CD14-positive monocyte (primary cell): Measurements from ENCODE around the gene FAM53B. TPM values are rescaled to one million over a fixed set of nuclear protein-coding genes. Genes with fewer than 3 reads are reported as not detected.
A peak's percentile ranks its signal among the peaks of the same experiment; 100 is the strongest.

Experiments
- DNase-seq, 3 donors: peaks; one replicate each; pipeline ENCODE4 v3.0.0-alpha.2; 2011 to 2022
- H2AFZ ChIP-seq: 2 replicates; pipeline ENCODE4 v1.6.0; 2012; ENCODE audit warnings: mild to moderate bottlenecking, low read depth, low read length, inconsistent platforms; ENCODE audit not compliant: insufficient read depth, poor library complexity, severe bottlenecking
- H3K27ac ChIP-seq, 2 donors: 1 replicate in 1 of 2; 2 replicates in 1 of 2; pipeline ENCODE4 v1.5.1; 2012 to 2013; ENCODE audit warnings: low read length in 2 of 2, control low read depth in 1 of 2, inconsistent platforms in 1 of 2, low read depth in 1 of 2, mild to moderate bottlenecking in 1 of 2
- H3K27me3 ChIP-seq, 2 donors: one replicate each; pipeline versions ENCODE4 v1.6.0 to v1.6.1; 2011 to 2013; ENCODE audit warnings: low read length in 2 of 2; ENCODE audit not compliant: control insufficient read depth in 2 of 2, insufficient read depth in 2 of 2
- H3K36me3 ChIP-seq, 2 donors: replicated peaks in 1 of 2; 1 replicate in 1 of 2; 2 replicates in 1 of 2; pipeline versions ENCODE4 v1.5.1 to v1.6.1; 2012 to 2013; ENCODE audit warnings: low read length in 2 of 2, control low read depth in 1 of 2, inconsistent platforms in 1 of 2, mild to moderate bottlenecking in 1 of 2; ENCODE audit not compliant: insufficient read depth in 2 of 2, control insufficient read depth in 1 of 2
- H3K4me1 ChIP-seq, 2 donors: 1 replicate in 1 of 2; 2 replicates in 1 of 2; pipeline versions ENCODE4 v1.5.1 to v1.6.1; 2012 to 2013; ENCODE audit warnings: low read length in 2 of 2, control low read depth in 1 of 2, inconsistent platforms in 1 of 2, mild to moderate bottlenecking in 1 of 2, moderate library complexity in 1 of 2; ENCODE audit not compliant: insufficient read depth in 2 of 2, control insufficient read depth in 1 of 2
- H3K4me2 ChIP-seq: replicated peaks from 2 replicates; pipeline ENCODE3; 2012; ENCODE audit warnings: low read length, moderate library complexity, mild to moderate bottlenecking; ENCODE audit not compliant: poor library complexity, severe bottlenecking; ENCODE audit errors: extremely low read depth
- H3K4me3 ChIP-seq, 3 experiments: fragments of 200-600 bp in 1 of 3; sonication (generic) in 1 of 3; replicated peaks in 1 of 3; 1 replicate in 2 of 3; 2 replicates in 1 of 3; pipeline ENCODE4 v1.5.1; 2011 to 2013; ENCODE audit warnings: low read length in 3 of 3, mild to moderate bottlenecking in 3 of 3, control low read depth in 2 of 3, low read depth in 2 of 3, inconsistent platforms in 1 of 3, moderate library complexity in 1 of 3
- H3K79me2 ChIP-seq: 2 replicates; pipeline ENCODE4 v1.6.0; 2012; ENCODE audit warnings: mild to moderate bottlenecking, control low read depth, inconsistent platforms, low read length, moderate library complexity; ENCODE audit not compliant: insufficient read depth
- H3K9ac ChIP-seq: 2 replicates; pipeline ENCODE4 v1.6.0; 2017; ENCODE audit warnings: low read length, mild to moderate bottlenecking; ENCODE audit not compliant: insufficient read depth, poor library complexity, severe bottlenecking
- H3K9me3 ChIP-seq, 2 donors: replicated peaks in 1 of 2; 1 replicate in 1 of 2; 2 replicates in 1 of 2; pipeline versions ENCODE4 v1.5.1 to v1.6.1; 2012 to 2013; ENCODE audit warnings: low read length in 2 of 2, control low read depth in 1 of 2; ENCODE audit not compliant: control insufficient read depth in 1 of 2, insufficient read depth in 1 of 2
- H4K20me1 ChIP-seq: 2 replicates; pipeline ENCODE4 v1.6.0; 2012; ENCODE audit warnings: mild to moderate bottlenecking, low read length, control low read depth, moderate library complexity; ENCODE audit not compliant: insufficient read depth
- H3K27ac Mint-ChIP-seq, 7 donors: one replicate each; pipeline ENCODE4 v1.8.0; 2020; ENCODE audit warnings: mild to moderate bottlenecking in 7 of 7, mixed read lengths in 7 of 7, moderate library complexity in 6 of 7, inconsistent platforms in 2 of 7
- H3K27me3 Mint-ChIP-seq, 3 donors: one replicate each; pipeline ENCODE4 v1.8.0; 2021 to 2022; ENCODE audit warnings: low read depth in 3 of 3, mild to moderate bottlenecking in 3 of 3, mixed read lengths in 3 of 3, moderate library complexity in 3 of 3, inconsistent platforms in 1 of 3
- H3K36me3 Mint-ChIP-seq, 2 donors: one replicate each; pipeline ENCODE4 v1.8.0; 2020; ENCODE audit warnings: mixed read lengths in 2 of 2, inconsistent platforms in 1 of 2, mild to moderate bottlenecking in 1 of 2
- H3K4me1 Mint-ChIP-seq: one replicate; pipeline ENCODE4 v1.8.0; 2020; ENCODE audit warnings: mild to moderate bottlenecking, mixed read lengths
- H3K4me3 Mint-ChIP-seq, 2 donors: one replicate each; pipeline ENCODE4 v1.8.0; 2020; ENCODE audit warnings: mild to moderate bottlenecking in 2 of 2, mixed read lengths in 2 of 2, moderate library complexity in 1 of 2
- H3K9me3 Mint-ChIP-seq, 7 donors: one replicate each; pipeline ENCODE4 v1.8.0; 2020 to 2022; ENCODE audit warnings: mixed read lengths in 7 of 7, mild to moderate bottlenecking in 6 of 7, moderate library complexity in 6 of 7, inconsistent platforms in 2 of 7
- WGBS: methylation state at CpG from one replicate; pipeline ENCODE4 v1.1.5; 2013; ENCODE audit warnings: missing lambda C conversion rate; ENCODE audit not compliant: insufficient coverage; 5-methylcytosine and 5-hydroxymethylcytosine counted together
- intact Hi-C, 2 donors: fragments of 100-400 bp; cut with micrococcal nuclease; formaldehyde crosslinking; loops; one replicate each; pipeline versions ENCODE4 v1.15.0 to v1.15.1; 2023
- polyA plus RNA-seq, 3 donors: library from polyadenylated mRNA; depleted of rRNA in 1 of 3; unstranded in 2 of 3; stranded (reverse) in 1 of 3; fragments of 300-500 nt in 2 of 3; fragments of >200 nt in 1 of 3; fragmentation: Illumina TruSeq in 2 of 3; gene quantifications; 1 replicate in 2 of 3; 2 replicates in 1 of 3; pipeline ENCODE4 v1.2.3, GENCODE V29; 2012 to 2021
- TF ChIP-seq, protein P1 (sequence below): fragments of 200-600 bp; IDR thresholded peaks from one replicate; pipeline ENCODE4 v1.8.0; 2022; ENCODE audit warnings: antibody characterized with exemption, mild to moderate bottlenecking

The FAM53B gene
- polyA plus RNA-seq, 3 donors = 5.8 to 23.3 (median 12.6) TPM

DNA sequence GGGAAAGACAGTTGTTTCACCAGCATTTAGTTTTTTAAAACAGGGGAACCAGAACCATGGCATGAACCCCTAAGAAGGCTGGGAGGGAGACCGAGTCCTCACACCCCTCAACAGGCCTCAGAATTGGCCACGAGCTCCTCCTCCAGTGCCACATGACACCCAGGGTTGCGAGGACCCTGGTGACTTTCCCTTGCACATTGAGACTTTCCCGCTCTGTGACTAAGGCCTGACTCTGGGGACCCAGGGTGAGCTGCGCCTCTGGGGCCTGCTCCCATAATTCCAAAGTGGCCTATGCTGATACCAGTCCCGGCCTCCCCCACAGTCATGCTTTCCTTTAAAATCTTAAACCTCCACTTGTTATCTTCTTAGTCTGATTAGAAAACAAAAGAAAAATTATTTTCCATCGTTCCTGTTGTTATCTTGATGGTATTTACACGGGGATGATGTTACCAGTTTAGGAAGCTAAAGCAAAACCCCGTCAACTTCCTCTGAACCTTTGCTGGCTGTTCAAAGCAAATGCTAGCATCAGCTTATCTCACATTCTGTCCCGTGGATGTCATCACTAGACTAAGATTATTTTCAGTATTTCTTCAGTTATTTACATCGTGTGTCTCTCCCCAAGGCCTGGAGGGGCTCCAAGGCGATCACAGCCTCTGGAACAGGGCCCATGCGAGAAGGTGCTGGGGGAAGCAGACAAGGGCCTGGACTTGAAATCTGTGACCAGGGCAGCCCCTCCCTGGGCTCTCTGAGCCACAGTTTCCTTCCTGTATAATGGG is 42.1 kb downstream of the FAM53B start:
- H3K9ac ChIP-seq = peak overlapping the region; percentile 34
- peak overlapping the region; percentile 31 for H3K4me2 ChIP-seq
- H3K79me2 ChIP-seq = peaks cover 90% of the 10 kb centered on the region

DNA sequence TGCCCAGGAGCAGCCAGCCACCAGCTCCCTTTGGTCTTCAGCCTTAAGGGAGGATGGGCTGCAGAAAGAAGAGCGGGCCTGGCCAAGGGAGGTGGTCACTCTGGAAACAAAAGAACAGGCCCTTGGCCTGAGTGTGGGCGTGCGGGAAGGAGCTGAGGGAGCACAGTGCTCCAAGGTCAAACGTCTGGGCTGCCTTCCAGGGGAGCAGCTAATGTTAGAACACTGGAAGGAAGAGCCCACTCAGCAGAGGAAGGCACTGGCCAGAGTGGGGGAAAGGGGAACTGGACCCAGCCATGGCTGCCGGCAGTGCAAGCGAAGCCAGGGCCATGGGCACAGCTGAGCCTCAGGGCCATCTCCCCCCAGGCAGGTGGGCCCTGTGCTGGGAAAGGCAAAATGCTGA is 42.7 kb downstream of the FAM53B start:
- peak overlapping the region; percentile 31 for H3K4me2 ChIP-seq
- H3K4me3 Mint-ChIP-seq = peak overlapping the region in 1 of 2 donors; percentile 41

More for the DNA sequence above, 42.1 kb downstream of the FAM53B start:
- Mint-ChIP-seq H3K27me3 (no peaks in the 10 kb centered on the region), H3K27ac (peak overlapping the region; percentile 90 to 98 (median 94)), H3K36me3 (peaks cover 73 to 80% of the 10 kb centered on the region in 2 donors), H3K9me3 (no peaks in the 10 kb centered on the region), H3K4me3 (peak overlapping the region; percentile 25 to 67), H3K4me1 (peaks cover 71% of the 10 kb centered on the region)
- Histone ChIP-seq H3K36me3 (peaks cover 41 to 49% of the 10 kb centered on the region in 2 donors), H2AFZ (no peak overlapping the region), H3K9me3 (no peaks in the 10 kb centered on the region), H4K20me1 (peaks cover 85% of the 10 kb centered on the region), H3K27me3 (no peaks in the 10 kb centered on the region), H3K27ac (peak overlapping the region; percentile 85), H3K4me3 (peak overlapping the region in 1 of 3 experiments; percentile 18), H3K4me1 (peaks cover 67 to 73% of the 10 kb centered on the region in 2 donors)
- intact Hi-C loops = loop anchor here in 1 of 2 donors (5.0 kb wide), 1 partner anchor 40 kb away; the partner anchor contains the start of gene FAM53B
- DNase-seq = peak in 2 of 3 donors; percentile 43 to 48
- TF ChIP-seq, protein P1, sequence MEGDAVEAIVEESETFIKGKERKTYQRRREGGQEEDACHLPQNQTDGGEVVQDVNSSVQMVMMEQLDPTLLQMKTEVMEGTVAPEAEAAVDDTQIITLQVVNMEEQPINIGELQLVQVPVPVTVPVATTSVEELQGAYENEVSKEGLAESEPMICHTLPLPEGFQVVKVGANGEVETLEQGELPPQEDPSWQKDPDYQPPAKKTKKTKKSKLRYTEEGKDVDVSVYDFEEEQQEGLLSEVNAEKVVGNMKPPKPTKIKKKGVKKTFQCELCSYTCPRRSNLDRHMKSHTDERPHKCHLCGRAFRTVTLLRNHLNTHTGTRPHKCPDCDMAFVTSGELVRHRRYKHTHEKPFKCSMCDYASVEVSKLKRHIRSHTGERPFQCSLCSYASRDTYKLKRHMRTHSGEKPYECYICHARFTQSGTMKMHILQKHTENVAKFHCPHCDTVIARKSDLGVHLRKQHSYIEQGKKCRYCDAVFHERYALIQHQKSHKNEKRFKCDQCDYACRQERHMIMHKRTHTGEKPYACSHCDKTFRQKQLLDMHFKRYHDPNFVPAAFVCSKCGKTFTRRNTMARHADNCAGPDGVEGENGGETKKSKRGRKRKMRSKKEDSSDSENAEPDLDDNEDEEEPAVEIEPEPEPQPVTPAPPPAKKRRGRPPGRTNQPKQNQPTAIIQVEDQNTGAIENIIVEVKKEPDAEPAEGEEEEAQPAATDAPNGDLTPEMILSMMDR = no peak
- 41% methylated on average over 10 of the region's 13 CpGs for WGBS

More for the DNA sequence above, 42.7 kb downstream of the FAM53B start:
- Mint-ChIP-seq H3K9me3 (no peaks in the 10 kb centered on the region), H3K4me1 (peaks cover 66% of the 10 kb centered on the region), H3K27ac (peak overlapping the region; percentile 90 to 98 (median 94)), H3K27me3 (no peaks in the 10 kb centered on the region), H3K36me3 (peaks cover 76 to 81% of the 10 kb centered on the region in 2 donors)
- Histone ChIP-seq H3K27ac (peak overlapping the region; percentile 85), H3K4me3 (peak overlapping the region in 1 of 3 experiments; percentile 29), H3K9ac (peak overlapping the region; percentile 34), H3K36me3 (peaks cover 41 to 53% of the 10 kb centered on the region in 2 donors), H3K4me1 (peaks cover 61 to 66% of the 10 kb centered on the region in 2 donors), H4K20me1 (peaks cover 85% of the 10 kb centered on the region), H2AFZ (no peak overlapping the region), H3K79me2 (peaks cover 87% of the 10 kb centered on the region), H3K27me3 (no peaks in the 10 kb centered on the region), H3K9me3 (no peaks in the 10 kb centered on the region)
- 23% methylated on average over 6 of the region's 6 CpGs for WGBS
- intact Hi-C loops = loop anchor here in 1 of 2 donors (5.0 kb wide), 1 partner anchor 41 kb away; the partner anchor contains the start of gene FAM53B
- peak; percentile 41 to 59 (median 51) for DNase-seq
- TF ChIP-seq, protein P1 = no peak
